Upper lobe of right lung (tissue), 1 donor: ENCODE data around the gene GNA15. TPM values are rescaled to one million over a fixed set of nuclear protein-coding genes. Genes with fewer than 3 reads are reported as not detected.

Experiments used
- ATAC-seq: fragments of 200-7000 bp; cut with Tn5 transposase; one replicate; pipeline ENCODE4 v1.9.1; 2020; ENCODE audit warnings: mild to moderate bottlenecking, moderate library complexity
- DNase-seq: peaks from one replicate; pipeline ENCODE4 v3.0.0-alpha.2; 2020
- H3K27ac ChIP-seq: fragments of 200-600 bp; one replicate; pipeline ENCODE4 v1.8.0; 2022
- H3K27me3 ChIP-seq: fragments of 200-600 bp; one replicate; pipeline ENCODE4 v1.8.0; 2022; ENCODE audit warnings: mild to moderate bottlenecking
- H3K36me3 ChIP-seq: fragments of 200-600 bp; one replicate; pipeline ENCODE4 v1.8.0; 2022
- H3K4me1 ChIP-seq: fragments of 200-600 bp; one replicate; pipeline ENCODE4 v1.8.0; 2022
- H3K4me3 ChIP-seq: fragments of 200-600 bp; one replicate; pipeline ENCODE4 v1.8.0; 2022; ENCODE audit warnings: mild to moderate bottlenecking
- H3K9me3 ChIP-seq: fragments of 200-600 bp; one replicate; pipeline ENCODE4 v1.8.0; 2022
- intact Hi-C: fragments of 100-400 bp; cut with DNase I; formaldehyde crosslinking; loops from one replicate; pipeline ENCODE4 v1.11.0; 2022
- total RNA-seq: library from RNA; stranded (reverse); fragmentation: NEBNext Ultra II Directional; extraction: Animal tissue kit (Norgen Biotek cat#: 25700); gene quantifications from one replicate; pipeline ENCODE4 v1.2.1, GENCODE V29; 2021
- TF ChIP-seq, protein P1 (sequence below): fragments of 200-600 bp; IDR thresholded peaks from one replicate; pipeline ENCODE4 v1.8.0; 2022; ENCODE audit warnings: antibody characterized with exemption
- donor health status: DM: no; HTN: yes; CAD: no; lungs with severe emphysema.

The GNA15 gene
- total RNA-seq, 1 donor from 2014 or later = 18.6 TPM

- no peak for ATAC-seq
Observed at GRCh38 chr19:3194106-3195087, 58.6 kb downstream of the GNA15 start.

DNA sequence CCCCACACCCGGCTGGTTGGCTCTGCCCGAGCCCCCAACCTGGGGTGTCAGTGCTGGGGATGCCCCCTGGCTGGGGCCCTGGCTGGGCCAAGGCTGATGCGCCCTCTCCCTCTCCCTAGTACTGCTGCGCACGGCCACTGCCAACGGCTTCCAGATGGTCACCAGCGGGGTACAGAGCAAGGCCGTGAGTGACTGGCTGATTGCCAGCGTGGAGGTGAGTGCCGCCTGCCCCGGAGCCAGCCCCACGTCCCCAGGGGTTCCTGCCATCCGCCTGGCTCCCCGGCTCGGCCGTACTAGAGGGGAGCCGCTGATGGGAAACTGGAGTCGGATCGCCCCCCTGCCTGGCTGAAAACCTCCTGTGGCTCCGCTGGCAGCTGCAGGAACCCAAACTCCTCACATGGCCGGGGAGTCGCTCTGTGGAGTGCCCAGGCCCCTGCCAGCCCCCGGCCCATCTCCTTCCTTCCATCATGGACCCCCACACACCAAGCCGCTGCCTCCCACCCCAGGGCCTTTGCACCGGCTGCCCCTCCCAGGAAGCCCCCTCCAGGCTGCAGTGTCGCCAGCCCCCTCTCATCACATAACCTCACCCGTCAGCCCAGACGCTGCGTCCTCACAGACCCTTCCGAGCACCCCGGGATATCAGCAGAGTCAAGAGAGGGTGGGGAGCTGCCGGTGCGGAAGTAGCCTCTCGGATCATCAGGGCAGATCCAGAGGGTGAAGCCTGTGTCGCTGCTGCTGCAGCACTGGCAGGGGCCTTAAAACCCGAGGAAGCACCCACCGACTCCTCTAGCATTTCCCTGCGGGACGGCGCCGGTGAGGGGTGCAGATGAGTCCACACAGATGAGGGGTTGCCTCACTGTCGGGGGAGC is 60.5 kb downstream of the GNA15 start:
- TF ChIP-seq, protein P1, sequence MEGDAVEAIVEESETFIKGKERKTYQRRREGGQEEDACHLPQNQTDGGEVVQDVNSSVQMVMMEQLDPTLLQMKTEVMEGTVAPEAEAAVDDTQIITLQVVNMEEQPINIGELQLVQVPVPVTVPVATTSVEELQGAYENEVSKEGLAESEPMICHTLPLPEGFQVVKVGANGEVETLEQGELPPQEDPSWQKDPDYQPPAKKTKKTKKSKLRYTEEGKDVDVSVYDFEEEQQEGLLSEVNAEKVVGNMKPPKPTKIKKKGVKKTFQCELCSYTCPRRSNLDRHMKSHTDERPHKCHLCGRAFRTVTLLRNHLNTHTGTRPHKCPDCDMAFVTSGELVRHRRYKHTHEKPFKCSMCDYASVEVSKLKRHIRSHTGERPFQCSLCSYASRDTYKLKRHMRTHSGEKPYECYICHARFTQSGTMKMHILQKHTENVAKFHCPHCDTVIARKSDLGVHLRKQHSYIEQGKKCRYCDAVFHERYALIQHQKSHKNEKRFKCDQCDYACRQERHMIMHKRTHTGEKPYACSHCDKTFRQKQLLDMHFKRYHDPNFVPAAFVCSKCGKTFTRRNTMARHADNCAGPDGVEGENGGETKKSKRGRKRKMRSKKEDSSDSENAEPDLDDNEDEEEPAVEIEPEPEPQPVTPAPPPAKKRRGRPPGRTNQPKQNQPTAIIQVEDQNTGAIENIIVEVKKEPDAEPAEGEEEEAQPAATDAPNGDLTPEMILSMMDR = no peak
- Histone ChIP-seq H3K36me3 (peaks cover 10% of the 10 kb centered on the region), H3K4me3 (no peak overlapping the region), H3K27ac (no peak overlapping the region), H3K27me3 (no peaks in the 10 kb centered on the region), H3K9me3 (no peaks in the 10 kb centered on the region), H3K4me1 (no peaks in the 10 kb centered on the region)
- ATAC-seq = no peak
- DNase-seq = no peak
- intact Hi-C loops = no loop called here

More at GRCh38 chr19:3194106-3195087, 58.6 kb downstream of the GNA15 start:
- H3K4me1 ChIP-seq = no peaks in the 10 kb centered on the region
- H3K27me3 ChIP-seq = no peaks in the 10 kb centered on the region
- TF ChIP-seq, protein P1 = no peak
- peaks cover 10% of the 10 kb centered on the region for H3K36me3 ChIP-seq
- intact Hi-C loops = no loop called here
- no peaks in the 10 kb centered on the region for H3K9me3 ChIP-seq
- DNase-seq = no peak
- H3K4me3 ChIP-seq = no peak overlapping the region
- H3K27ac ChIP-seq = no peak overlapping the region

DNA sequence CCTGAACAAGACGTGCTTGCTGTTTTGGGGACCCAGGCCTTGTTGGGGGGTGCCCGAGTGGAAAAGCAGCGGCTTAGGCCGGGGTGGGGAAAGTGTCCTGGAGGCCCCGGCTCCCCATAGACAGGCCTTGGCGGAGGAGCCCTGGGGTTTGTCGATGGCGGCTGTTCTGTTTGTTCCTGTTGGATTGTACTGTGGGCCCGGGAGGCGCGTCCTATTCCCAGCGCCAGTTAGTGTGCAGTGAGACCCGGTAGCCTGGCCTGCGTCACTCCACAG is 61.0 kb downstream of the GNA15 start:
- Histone ChIP-seq H3K4me1 (no peaks in the 10 kb centered on the region), H3K36me3 (peaks cover 10% of the 10 kb centered on the region), H3K27me3 (no peaks in the 10 kb centered on the region), H3K27ac (no peak overlapping the region), H3K4me3 (no peak overlapping the region), H3K9me3 (no peaks in the 10 kb centered on the region)
- DNase-seq (no peak), ATAC-seq (no peak)
- TF ChIP-seq, protein P1 = no peak
- intact Hi-C loops = no loop called here

- DNase-seq (no peak), ATAC-seq (no peak)
- no peak overlapping the region for H3K4me3 ChIP-seq
- no peaks in the 10 kb centered on the region for H3K9me3 ChIP-seq
- H3K4me1 ChIP-seq = no peaks in the 10 kb centered on the region
- no peak overlapping the region for H3K27ac ChIP-seq
- TF ChIP-seq, protein P1 = no peak
- peaks cover 15% of the 10 kb centered on the region for H3K36me3 ChIP-seq
- H3K27me3 ChIP-seq = no peaks in the 10 kb centered on the region
- intact Hi-C loops = no loop called here
Observed at GRCh38 chr19:3198901-3199700, 63.3 kb downstream of the GNA15 start.

GRCh38 chr19:3201072-3201700 is 65.4 kb downstream of the GNA15 start:
- no peaks in the 10 kb centered on the region for H3K9me3 ChIP-seq
- no peak overlapping the region for H3K27ac ChIP-seq
- ATAC-seq (peak; percentile 4), DNase-seq (no peak)
- H3K27me3 ChIP-seq = no peaks in the 10 kb centered on the region
- TF ChIP-seq, protein P1 = no peak
- H3K36me3 ChIP-seq = peaks cover 28% of the 10 kb centered on the region
- intact Hi-C loops = no loop called here
- no peak overlapping the region for H3K4me3 ChIP-seq
- H3K4me1 ChIP-seq = no peaks in the 10 kb centered on the region
